GM18499 (cell line): ENCODE data around the gene TMEM178B.

Experiments used
- ATAC-seq: cut with Tn5 transposase; IDR thresholded peaks from one replicate; pipeline ENCODE4 v1.9.1; 2021; ENCODE audit warnings: moderate number of reproducible peaks; ENCODE audit not compliant: insufficient read depth, unreplicated experiment

Gene TMEM178B

GRCh38 chr7:141251180-141251579 lies 177.3 kb downstream of the TMEM178B start:
- ATAC-seq = no peak

- ATAC-seq = no peak
Measured at GRCh38 chr7:141251957-141252356, 178.1 kb downstream of the TMEM178B start.

DNA sequence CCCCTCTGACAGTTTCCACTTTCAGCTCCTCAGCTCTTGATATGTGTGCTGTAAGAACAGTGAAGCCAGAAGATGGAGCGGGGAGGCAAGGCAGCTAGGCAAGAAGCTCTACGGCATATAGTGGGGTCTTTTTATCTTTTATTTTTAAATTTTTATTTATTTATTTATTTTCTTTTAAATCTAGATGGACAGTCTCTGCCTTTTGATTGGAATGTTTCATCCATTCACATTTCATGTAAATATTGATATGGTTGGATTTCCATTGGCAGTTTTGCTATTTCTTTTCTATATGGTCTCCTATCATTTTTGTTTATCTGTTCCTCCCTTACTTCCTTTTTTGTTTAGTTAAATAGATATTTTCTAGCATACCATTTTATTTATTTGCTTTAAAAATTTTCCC lies 183.7 kb downstream of the TMEM178B start:
- no peak for ATAC-seq

- no peak for ATAC-seq
Measured at GRCh38 chr7:141258559-141258958, 184.7 kb downstream of the TMEM178B start.

- ATAC-seq = no peak
Measured at GRCh38 chr7:141262101-141263090, 188.5 kb downstream of the TMEM178B start.

GRCh38 chr7:141263508-141263907 lies 189.6 kb downstream of the TMEM178B start:
- ATAC-seq = no peak

DNA sequence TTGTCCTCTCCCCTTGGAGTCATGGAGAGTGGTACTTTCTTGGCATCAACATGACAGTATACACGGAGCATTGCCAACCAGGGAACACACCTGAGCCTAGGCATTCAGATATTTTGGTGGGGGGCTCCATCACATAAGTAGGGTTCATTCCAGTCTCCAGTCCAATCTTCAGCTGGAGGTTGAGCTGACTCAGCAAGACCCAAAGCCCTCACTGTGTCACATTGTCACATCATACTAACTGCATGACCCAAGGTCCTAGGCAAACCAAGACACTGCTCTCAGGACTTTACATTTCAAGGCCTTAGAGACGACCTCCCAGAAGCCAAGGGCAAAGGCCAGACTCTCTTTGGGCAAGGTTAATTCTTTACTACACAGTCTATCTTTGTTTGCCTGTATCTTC lies 190.1 kb downstream of the TMEM178B start:
- no peak for ATAC-seq

DNA sequence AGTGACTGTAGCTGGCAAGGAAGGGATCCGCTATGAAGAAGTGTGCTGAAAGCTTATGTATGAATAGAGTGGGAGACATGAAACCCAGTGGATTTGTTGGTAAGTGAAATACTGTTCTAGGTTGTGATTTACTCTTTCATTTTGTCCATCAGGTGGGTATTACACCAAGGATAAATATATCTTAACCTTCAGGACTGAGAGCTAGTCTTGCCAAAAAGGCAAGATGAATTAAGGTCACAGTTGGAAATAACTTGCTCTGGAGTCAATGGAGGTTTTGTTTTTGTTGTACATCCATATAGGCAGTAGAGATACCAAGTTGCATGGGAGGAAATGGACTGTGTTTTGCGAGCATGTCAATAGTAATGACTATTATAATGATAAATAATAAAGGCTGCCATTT lies 190.6 kb downstream of the TMEM178B start:
- no peak for ATAC-seq

DNA sequence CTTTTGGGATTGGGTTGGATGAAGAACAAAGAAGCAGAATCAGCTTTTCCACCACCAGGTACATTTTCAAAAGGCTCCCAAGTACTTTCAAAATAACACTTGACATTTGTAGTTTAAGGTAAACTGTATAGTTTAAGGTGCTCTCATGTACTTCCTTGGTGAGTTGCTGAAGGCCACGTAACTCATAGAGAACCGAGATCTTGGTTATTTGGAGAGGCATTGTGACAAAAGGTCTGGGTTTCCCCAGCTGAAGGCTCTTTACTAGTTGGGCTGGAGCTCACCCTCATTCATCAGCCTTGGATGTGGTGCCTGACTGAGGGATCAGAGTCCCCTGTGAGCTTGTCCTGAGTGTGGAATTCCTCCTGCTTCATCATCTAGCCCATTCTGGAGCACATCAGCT lies 191.8 kb downstream of the TMEM178B start:
- ATAC-seq = no peak

GRCh38 chr7:141268614-141269013 lies 194.8 kb downstream of the TMEM178B start:
- no peak for ATAC-seq

DNA sequence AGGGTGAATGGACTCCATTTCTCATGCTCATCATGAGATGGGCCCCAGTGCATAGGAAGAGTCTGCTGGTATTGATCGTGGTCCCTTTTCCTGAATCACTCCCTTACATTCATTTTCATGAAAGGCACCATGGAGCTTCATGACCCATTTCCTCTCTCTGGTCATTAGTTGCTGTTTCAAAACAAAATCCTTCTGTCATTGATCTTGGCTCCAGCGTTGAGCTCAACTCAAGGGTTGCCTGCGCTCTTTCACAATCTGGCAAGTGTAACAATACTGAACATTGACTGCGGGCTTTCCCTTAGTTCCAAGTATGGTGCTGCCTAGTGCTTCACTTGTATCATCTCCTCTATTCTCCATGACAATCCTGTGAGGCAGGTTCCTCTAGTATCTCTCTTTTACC lies 197.6 kb downstream of the TMEM178B start:
- no peak for ATAC-seq

DNA sequence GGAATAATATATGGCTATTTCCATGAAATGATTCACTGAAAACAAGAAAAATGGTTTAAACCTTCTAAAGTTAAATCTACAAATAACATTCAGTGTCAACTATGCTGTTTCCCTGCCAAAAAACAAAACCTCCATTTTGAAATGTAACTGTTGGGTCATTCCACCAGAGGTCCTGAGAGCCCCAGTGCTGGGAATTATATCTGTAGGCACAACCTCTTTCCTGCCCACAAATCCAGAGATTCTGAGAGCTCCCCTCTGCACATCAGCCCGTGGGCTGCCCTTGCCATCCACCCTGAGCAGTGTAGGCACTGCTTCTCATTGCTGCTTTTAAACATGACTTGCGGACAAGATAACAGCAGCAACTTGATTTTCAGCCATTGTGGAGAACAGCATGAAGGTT lies 198.6 kb downstream of the TMEM178B start:
- no peak for ATAC-seq

- ATAC-seq = no peak
Measured at GRCh38 chr7:141275350-141275749, 201.5 kb downstream of the TMEM178B start.

- no peak for ATAC-seq
Measured at GRCh38 chr7:141276031-141276430, 202.2 kb downstream of the TMEM178B start.

- no peak for ATAC-seq
Measured at GRCh38 chr7:141280100-141280499, 206.2 kb downstream of the TMEM178B start.

GRCh38 chr7:141281311-141281710 lies 207.4 kb downstream of the TMEM178B start:
- ATAC-seq = no peak

DNA sequence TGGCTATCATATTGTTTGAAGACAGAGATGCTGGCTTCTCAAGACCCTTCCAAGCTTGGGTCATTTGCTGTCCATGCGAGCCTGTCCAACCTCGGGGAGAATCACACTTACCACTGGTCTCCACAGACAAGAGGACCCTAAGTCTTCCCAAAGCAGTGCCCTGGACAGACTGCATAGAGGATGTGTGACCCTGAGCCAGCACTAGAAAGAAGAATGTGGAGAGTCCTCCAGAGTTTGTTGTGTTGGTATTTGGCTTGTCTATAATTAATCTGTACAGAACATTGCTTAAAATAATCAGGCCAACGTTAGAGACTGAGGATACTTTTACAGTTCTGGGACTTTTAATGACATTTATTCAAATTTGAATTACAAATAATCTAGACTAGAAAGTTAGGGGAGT lies 212.7 kb downstream of the TMEM178B start:
- ATAC-seq = no peak

DNA sequence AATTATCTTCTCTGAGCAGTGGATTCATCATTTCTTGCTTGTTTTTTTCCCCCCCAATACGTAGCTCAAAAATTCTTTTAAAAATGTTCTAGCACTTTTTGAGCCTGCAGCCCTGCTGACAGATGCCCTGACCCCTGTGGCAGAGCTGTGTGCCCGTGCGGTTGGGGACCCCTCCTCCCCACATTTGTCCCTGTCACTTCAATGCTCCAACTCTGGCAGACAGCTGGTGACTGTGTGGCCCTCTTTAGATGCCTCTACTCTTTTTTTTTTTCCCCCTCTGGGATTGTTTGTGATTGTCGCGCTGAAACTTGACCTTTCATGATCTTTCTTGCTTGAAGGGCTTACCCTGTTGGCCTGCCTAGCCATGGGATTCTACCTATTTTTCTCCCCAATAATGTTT lies 214.1 kb downstream of the TMEM178B start:
- ATAC-seq = no peak

DNA sequence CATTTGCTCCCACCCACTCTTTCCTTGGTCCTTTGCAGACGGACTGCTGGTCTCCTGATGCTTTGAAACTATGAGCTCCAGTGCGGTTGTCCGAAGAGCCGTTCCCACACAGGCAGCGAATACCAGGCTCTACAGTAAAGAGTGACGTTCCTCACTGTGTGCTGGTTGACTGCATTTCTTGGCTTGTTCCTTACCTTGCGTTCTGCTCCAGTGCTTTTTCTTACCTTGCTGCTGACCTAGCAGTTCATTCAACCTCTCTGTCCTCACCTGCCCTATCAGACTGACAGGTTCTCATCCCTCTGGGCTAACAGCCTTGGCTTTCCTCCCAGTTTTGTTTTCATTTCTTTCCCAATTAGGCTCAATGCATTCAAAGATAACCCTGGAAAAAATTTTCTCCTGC lies 214.8 kb downstream of the TMEM178B start:
- ATAC-seq = no peak

- ATAC-seq = no peak
Measured at GRCh38 chr7:141290365-141290764, 216.5 kb downstream of the TMEM178B start.

DNA sequence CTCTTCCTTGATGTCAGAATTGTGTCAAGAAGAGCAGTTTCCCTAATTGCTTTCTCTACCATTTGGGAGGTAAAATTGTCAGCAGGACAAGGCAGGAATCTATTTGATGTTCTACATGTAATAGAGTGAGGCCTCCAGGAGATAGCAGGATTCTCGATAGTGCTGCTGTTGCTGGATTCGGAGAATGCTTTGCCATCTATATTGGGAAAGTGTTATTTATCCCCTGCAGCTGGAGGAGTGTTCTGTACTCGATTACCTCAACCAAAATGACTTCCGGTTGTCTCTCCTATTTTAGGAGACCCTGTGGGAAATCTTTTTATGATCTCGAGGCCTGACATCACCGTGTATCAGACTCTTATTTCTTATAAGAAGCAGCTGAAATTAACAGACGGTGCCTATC lies 217.1 kb downstream of the TMEM178B start:
- no peak for ATAC-seq

GRCh38 chr7:141291541-141291940 lies 217.7 kb downstream of the TMEM178B start:
- no peak for ATAC-seq
